Liver (tissue), 9 donors: Measurements from ENCODE around the gene CSNK1G3. TPM values are rescaled to one million over a fixed set of nuclear protein-coding genes. Genes with fewer than 3 reads are reported as not detected.

Source experiments
- DNase-seq: peaks from one replicate; pipeline ENCODE4 v3.0.0-alpha.2; 2017; ENCODE audit warnings: low spot score
- H3K27ac ChIP-seq, 2 donors: one replicate each; pipeline ENCODE4 v1.7.0; 2013; ENCODE audit warnings: inconsistent platforms in 2 of 2, low read length in 2 of 2, control low read depth in 1 of 2, low read depth in 1 of 2, mild to moderate bottlenecking in 1 of 2
- H3K27me3 ChIP-seq, 4 donors: one replicate each; pipeline versions ENCODE4 v1.6.1 to v1.7.0; 2013; ENCODE audit warnings: low read length in 3 of 4, inconsistent platforms in 1 of 4, mild to moderate bottlenecking in 1 of 4, moderate library complexity in 1 of 4; ENCODE audit not compliant: control insufficient read depth in 4 of 4, insufficient read depth in 4 of 4
- H3K36me3 ChIP-seq, 4 donors: one replicate each; pipeline versions ENCODE4 v1.6.1 to v1.7.0; 2013; ENCODE audit warnings: low read length in 3 of 4, mild to moderate bottlenecking in 3 of 4, low read depth in 1 of 4, moderate library complexity in 1 of 4; ENCODE audit not compliant: control insufficient read depth in 4 of 4, insufficient read depth in 3 of 4
- H3K4me1 ChIP-seq, 4 donors: one replicate each; pipeline versions ENCODE4 v1.6.1 to v1.7.0; 2013; ENCODE audit warnings: low read length in 3 of 4, mild to moderate bottlenecking in 3 of 4, moderate library complexity in 1 of 4; ENCODE audit not compliant: control insufficient read depth in 4 of 4, insufficient read depth in 4 of 4
- H3K4me3 ChIP-seq, 3 donors: one replicate each; pipeline versions ENCODE4 v1.6.1 to v1.7.0; 2013; ENCODE audit warnings: low read length in 3 of 3, control low read depth in 1 of 3, low read depth in 1 of 3, mild to moderate bottlenecking in 1 of 3
- H3K9ac ChIP-seq, 2 donors: one replicate each; pipeline ENCODE4 v1.7.0; 2013; ENCODE audit warnings: low read length in 2 of 2, mild to moderate bottlenecking in 2 of 2, moderate library complexity in 2 of 2, control low read depth in 1 of 2, low read depth in 1 of 2
- H3K9me3 ChIP-seq, 4 donors: one replicate each; pipeline versions ENCODE4 v1.6.1 to v1.7.0; 2013; ENCODE audit warnings: low read length in 3 of 4; ENCODE audit not compliant: control insufficient read depth in 4 of 4
- EGR1 ChIP-seq, 2 donors: IDR thresholded peaks; 2 replicates each; pipeline ENCODE4 v1.6.1; 2016 to 2018; ENCODE audit warnings: antibody characterized with exemption in 2 of 2, low read depth in 2 of 2
- FOXA1 ChIP-seq: IDR thresholded peaks from 2 replicates; pipeline ENCODE4 v1.6.1; 2016; ENCODE audit warnings: antibody characterized with exemption
- FOXA2 ChIP-seq: IDR thresholded peaks from 2 replicates; pipeline ENCODE4 v1.6.1; 2016; ENCODE audit warnings: antibody characterized with exemption
- GABPA ChIP-seq, 2 donors: IDR thresholded peaks in 1 of 2; conservative IDR thresholded peaks in 1 of 2; 2 replicates each; pipeline ENCODE4 v1.6.1; 2016; ENCODE audit warnings: antibody characterized with exemption in 2 of 2, mild to moderate bottlenecking in 1 of 2, moderate library complexity in 1 of 2
- HNF4A ChIP-seq, 2 donors: conservative IDR thresholded peaks; 2 replicates each; pipeline ENCODE4 v1.6.1; 2016; ENCODE audit warnings: antibody characterized with exemption in 2 of 2, mild to moderate bottlenecking in 2 of 2
- HNF4G ChIP-seq: IDR thresholded peaks from 2 replicates; pipeline ENCODE4 v1.6.1; 2016; ENCODE audit warnings: antibody characterized with exemption
- JUND ChIP-seq, 2 donors: IDR thresholded peaks; 2 replicates each; pipeline ENCODE4 v1.6.1; 2016; ENCODE audit warnings: antibody characterized with exemption in 2 of 2
- NR2F2 ChIP-seq: IDR thresholded peaks from 2 replicates; pipeline ENCODE4 v1.6.1; 2016; ENCODE audit warnings: antibody characterized with exemption
- RAD21 ChIP-seq, 2 donors: IDR thresholded peaks; 2 replicates each; pipeline ENCODE4 v1.6.1; 2016; ENCODE audit warnings: antibody characterized with exemption in 2 of 2, mild to moderate bottlenecking in 2 of 2
- RXRA ChIP-seq, 2 donors: IDR thresholded peaks; 2 replicates each; pipeline ENCODE4 v1.6.1; 2017 to 2018; ENCODE audit warnings: antibody characterized with exemption in 2 of 2, mild to moderate bottlenecking in 1 of 2
- SP1 ChIP-seq: IDR thresholded peaks from 2 replicates; pipeline ENCODE4 v1.6.1; 2018; ENCODE audit warnings: antibody characterized with exemption, mild to moderate bottlenecking
- TAF1 ChIP-seq: conservative IDR thresholded peaks from 2 replicates; pipeline ENCODE4 v1.6.1; 2016; ENCODE audit warnings: antibody characterized with exemption, mild to moderate bottlenecking
- YY1 ChIP-seq: IDR thresholded peaks from 2 replicates; pipeline ENCODE4 v1.6.1; 2016; ENCODE audit warnings: antibody characterized with exemption, mild to moderate bottlenecking
- WGBS: extraction: QIAGEN DNeasy Blood & Tissue Kit; methylation state at CpG from one replicate; pipeline ENCODE4 v1.1.7; 2013; 5-methylcytosine and 5-hydroxymethylcytosine counted together
- polyA plus RNA-seq, 2 donors: library from polyadenylated mRNA; stranded (reverse) in 1 of 2; unstranded in 1 of 2; fragments of 200-250 nt in 1 of 2; fragments of >200 nt in 1 of 2; fragmentation: Nextera tagmentation in 1 of 2; extraction: Ambion mirVana in 1 of 2; gene quantifications; one replicate each; pipeline versions ENCODE4 v1.2.1 to v1.2.3, GENCODE V29; 2013 to 2015
- total RNA-seq, 2 donors: library from RNA; depleted of rRNA; stranded (reverse); fragments of >200 nt; gene quantifications; one replicate each; pipeline ENCODE4 v1.2.3, GENCODE V29; 2014
- TF ChIP-seq, protein P1 (sequence below): IDR thresholded peaks from 2 replicates; pipeline ENCODE4 v1.6.1; 2016; ENCODE audit warnings: antibody characterized with exemption
- TF ChIP-seq, protein P2 (sequence below): fragments of 150-350 bp; IDR thresholded peaks from 2 replicates; pipeline ENCODE4 v1.5.1; 2017; ENCODE audit warnings: improper control_type of control experiment, low read depth, low read length; ENCODE audit not compliant: missing input control
- TF ChIP-seq, protein P3 (sequence below): IDR thresholded peaks from 2 replicates; pipeline ENCODE4 v1.6.1; 2016; ENCODE audit warnings: antibody characterized with exemption
- TF ChIP-seq, protein P4 (sequence below): IDR thresholded peaks from 2 replicates; pipeline ENCODE4 v1.6.1; 2016; ENCODE audit warnings: antibody characterized with exemption, mild to moderate bottlenecking
- TF ChIP-seq, protein P5 (sequence below): IDR thresholded peaks from 2 replicates; pipeline ENCODE4 v1.6.1; 2016; ENCODE audit warnings: antibody characterized with exemption
- donor health status: healthy.
- donor health status: healthy.
- donor health status: healthy.
- donor health status: healthy.
- donor health status: healthy.

The CSNK1G3 gene
- total and polyA plus RNA-seq, 4 donors, result 6.8 to 28.9 (median 15.4) TPM

DNA sequence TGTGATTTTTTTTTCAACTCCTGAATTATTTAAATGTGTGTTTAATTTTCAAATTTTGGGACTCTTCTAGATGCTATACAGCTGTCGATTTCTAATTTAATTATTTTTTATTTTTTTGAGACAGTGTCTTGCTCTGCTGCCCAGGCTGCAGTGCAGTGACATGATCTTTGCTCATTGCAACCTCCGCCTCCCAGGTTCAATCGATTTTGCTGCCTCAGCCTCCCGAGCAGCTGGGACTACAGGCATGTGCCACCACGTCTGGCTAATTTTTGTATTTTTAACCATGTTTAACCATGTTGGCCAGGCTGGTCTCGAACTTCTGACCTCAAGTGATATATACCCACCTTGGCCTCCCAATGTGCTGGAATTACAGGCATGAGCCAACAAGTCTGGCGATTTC, 28.6 kb downstream of the CSNK1G3 start:
- Histone ChIP-seq H3K27ac (no peak overlapping the region), H3K4me3 (no peak overlapping the region), H3K36me3 (no peaks in the 10 kb centered on the region), H3K27me3 (no peaks in the 10 kb centered on the region), H3K4me1 (peaks cover 2 to 10% (median 8%) of the 10 kb centered on the region in 4 donors), H3K9me3 (no peaks in the 10 kb centered on the region), H3K9ac (no peak overlapping the region)
- DNase-seq, result no peak
- 91% methylated on average over 7 of the region's 7 CpGs for WGBS
- TF ChIP-seq FOXA1 (no peak), EGR1 (IDR thresholded peaks at IDR 0.05; ENCODE audit: low read depth in 2 of 2) (no peak), HNF4A (conservative IDR thresholded peaks at IDR 0.05) (no peak), YY1 (no peak), RXRA (IDR thresholded peaks at IDR 0.05) (no peak), HNF4G (no peak), TAF1 (no peak), FOXA2 (no peak), NR2F2 (no peak), RAD21 (IDR thresholded peaks at IDR 0.05) (no peak), GABPA (IDR thresholded peaks at IDR 0.05 in 1 of 2, conservative IDR thresholded peaks at IDR 0.05 in 1 of 2) (no peak), JUND (IDR thresholded peaks at IDR 0.05) (no peak), SP1 (no peak)
- TF ChIP-seq, protein P1, sequence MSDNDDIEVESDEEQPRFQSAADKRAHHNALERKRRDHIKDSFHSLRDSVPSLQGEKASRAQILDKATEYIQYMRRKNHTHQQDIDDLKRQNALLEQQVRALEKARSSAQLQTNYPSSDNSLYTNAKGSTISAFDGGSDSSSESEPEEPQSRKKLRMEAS, result no peak
- TF ChIP-seq, protein P2, sequence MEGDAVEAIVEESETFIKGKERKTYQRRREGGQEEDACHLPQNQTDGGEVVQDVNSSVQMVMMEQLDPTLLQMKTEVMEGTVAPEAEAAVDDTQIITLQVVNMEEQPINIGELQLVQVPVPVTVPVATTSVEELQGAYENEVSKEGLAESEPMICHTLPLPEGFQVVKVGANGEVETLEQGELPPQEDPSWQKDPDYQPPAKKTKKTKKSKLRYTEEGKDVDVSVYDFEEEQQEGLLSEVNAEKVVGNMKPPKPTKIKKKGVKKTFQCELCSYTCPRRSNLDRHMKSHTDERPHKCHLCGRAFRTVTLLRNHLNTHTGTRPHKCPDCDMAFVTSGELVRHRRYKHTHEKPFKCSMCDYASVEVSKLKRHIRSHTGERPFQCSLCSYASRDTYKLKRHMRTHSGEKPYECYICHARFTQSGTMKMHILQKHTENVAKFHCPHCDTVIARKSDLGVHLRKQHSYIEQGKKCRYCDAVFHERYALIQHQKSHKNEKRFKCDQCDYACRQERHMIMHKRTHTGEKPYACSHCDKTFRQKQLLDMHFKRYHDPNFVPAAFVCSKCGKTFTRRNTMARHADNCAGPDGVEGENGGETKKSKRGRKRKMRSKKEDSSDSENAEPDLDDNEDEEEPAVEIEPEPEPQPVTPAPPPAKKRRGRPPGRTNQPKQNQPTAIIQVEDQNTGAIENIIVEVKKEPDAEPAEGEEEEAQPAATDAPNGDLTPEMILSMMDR, result no peak
- TF ChIP-seq, protein P3, sequence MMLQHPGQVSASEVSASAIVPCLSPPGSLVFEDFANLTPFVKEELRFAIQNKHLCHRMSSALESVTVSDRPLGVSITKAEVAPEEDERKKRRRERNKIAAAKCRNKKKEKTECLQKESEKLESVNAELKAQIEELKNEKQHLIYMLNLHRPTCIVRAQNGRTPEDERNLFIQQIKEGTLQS, result no peak
- TF ChIP-seq, protein P4, sequence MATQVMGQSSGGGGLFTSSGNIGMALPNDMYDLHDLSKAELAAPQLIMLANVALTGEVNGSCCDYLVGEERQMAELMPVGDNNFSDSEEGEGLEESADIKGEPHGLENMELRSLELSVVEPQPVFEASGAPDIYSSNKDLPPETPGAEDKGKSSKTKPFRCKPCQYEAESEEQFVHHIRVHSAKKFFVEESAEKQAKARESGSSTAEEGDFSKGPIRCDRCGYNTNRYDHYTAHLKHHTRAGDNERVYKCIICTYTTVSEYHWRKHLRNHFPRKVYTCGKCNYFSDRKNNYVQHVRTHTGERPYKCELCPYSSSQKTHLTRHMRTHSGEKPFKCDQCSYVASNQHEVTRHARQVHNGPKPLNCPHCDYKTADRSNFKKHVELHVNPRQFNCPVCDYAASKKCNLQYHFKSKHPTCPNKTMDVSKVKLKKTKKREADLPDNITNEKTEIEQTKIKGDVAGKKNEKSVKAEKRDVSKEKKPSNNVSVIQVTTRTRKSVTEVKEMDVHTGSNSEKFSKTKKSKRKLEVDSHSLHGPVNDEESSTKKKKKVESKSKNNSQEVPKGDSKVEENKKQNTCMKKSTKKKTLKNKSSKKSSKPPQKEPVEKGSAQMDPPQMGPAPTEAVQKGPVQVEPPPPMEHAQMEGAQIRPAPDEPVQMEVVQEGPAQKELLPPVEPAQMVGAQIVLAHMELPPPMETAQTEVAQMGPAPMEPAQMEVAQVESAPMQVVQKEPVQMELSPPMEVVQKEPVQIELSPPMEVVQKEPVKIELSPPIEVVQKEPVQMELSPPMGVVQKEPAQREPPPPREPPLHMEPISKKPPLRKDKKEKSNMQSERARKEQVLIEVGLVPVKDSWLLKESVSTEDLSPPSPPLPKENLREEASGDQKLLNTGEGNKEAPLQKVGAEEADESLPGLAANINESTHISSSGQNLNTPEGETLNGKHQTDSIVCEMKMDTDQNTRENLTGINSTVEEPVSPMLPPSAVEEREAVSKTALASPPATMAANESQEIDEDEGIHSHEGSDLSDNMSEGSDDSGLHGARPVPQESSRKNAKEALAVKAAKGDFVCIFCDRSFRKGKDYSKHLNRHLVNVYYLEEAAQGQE, result no peak
- TF ChIP-seq, protein P5, sequence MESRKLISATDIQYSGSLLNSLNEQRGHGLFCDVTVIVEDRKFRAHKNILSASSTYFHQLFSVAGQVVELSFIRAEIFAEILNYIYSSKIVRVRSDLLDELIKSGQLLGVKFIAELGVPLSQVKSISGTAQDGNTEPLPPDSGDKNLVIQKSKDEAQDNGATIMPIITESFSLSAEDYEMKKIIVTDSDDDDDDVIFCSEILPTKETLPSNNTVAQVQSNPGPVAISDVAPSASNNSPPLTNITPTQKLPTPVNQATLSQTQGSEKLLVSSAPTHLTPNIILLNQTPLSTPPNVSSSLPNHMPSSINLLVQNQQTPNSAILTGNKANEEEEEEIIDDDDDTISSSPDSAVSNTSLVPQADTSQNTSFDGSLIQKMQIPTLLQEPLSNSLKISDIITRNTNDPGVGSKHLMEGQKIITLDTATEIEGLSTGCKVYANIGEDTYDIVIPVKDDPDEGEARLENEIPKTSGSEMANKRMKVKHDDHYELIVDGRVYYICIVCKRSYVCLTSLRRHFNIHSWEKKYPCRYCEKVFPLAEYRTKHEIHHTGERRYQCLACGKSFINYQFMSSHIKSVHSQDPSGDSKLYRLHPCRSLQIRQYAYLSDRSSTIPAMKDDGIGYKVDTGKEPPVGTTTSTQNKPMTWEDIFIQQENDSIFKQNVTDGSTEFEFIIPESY, result no peak
